GM12874 (cell line): ENCODE data around the gene MS4A7.

Experiments
- CTCF ChIP-seq: IDR thresholded peaks from 2 replicates; pipeline ENCODE4 v1.5.1; 2011; ENCODE audit warnings: low read depth, mild to moderate bottlenecking, control low read depth, low read length, moderate library complexity; ENCODE audit not compliant: insufficient read depth

MS4A7 gene

GRCh38 chr11:60428517-60428916, 50.2 kb downstream of the MS4A7 start:
- TF ChIP-seq CTCF: no peak

GRCh38 chr11:60429272-60429671, 50.9 kb downstream of the MS4A7 start, which contains the start of gene MS4A5:
MS4A5 (plus strand) TSS chr11:60429572; CDS start chr11:60429675, 103 bp downstream.
- TF ChIP-seq CTCF: no peak

GRCh38 chr11:60431251-60431650, 52.9 kb downstream of the MS4A7 start:
- no peak for TF ChIP-seq CTCF

- no peak for TF ChIP-seq CTCF
Observed at GRCh38 chr11:60433401-60433800, 55.1 kb downstream of the MS4A7 start.
